ENCODE measurements around the gene SCARF2. TPM values are rescaled to one million over a fixed set of nuclear protein-coding genes. Genes with fewer than 3 reads are reported as not detected.

The SCARF2 gene
- total RNA-seq, 2 donors from 2014 or later = 3.1 to 3.6 TPM

- Mint-ChIP-seq H3K4me1 (peaks cover 27% of the 10 kb centered on the region), H3K4me3 (peak overlapping the region; percentile 5)
These were observed 4.4 kb downstream of the SCARF2 start for GRCh38 chr22:20433191-20433590.

GRCh38 chr22:20432244-20432686 is 5.4 kb downstream of the SCARF2 start:
- no peak for DNase-seq
- ATAC-seq = no peak
- Mint-ChIP-seq H3K4me3 (peak overlapping the region; percentile 83), H3K27ac (no peak overlapping the region), H3K4me1 (peaks cover 25% of the 10 kb centered on the region), H3K36me3 (ENCODE audit: low read depth) (peaks cover 3% of the 10 kb centered on the region), H3K27me3 (peaks cover 34% of the 10 kb centered on the region)
- no peaks in the 10 kb centered on the region for H3K9me3 ChIP-seq (ENCODE audit: control insufficient read depth, low read length, poor library complexity, severe bottlenecking)

More at GRCh38 chr22:20433191-20433590, 4.4 kb downstream of the SCARF2 start:
- Mint-ChIP-seq H3K27ac (no peak overlapping the region), H3K27me3 (peaks cover 35% of the 10 kb centered on the region), H3K36me3 (ENCODE audit: low read depth) (peaks cover 3% of the 10 kb centered on the region)
- ATAC-seq (no peak), DNase-seq (no peak)
- no peaks in the 10 kb centered on the region for H3K9me3 ChIP-seq (ENCODE audit: control insufficient read depth, low read length, poor library complexity, severe bottlenecking)

- H3K27ac Mint-ChIP-seq = no peak overlapping the region
- no peak for ATAC-seq
- peaks cover 22% of the 10 kb centered on the region for H3K4me1 Mint-ChIP-seq
- DNase-seq = no peak
- H3K27me3 Mint-ChIP-seq = peaks cover 32% of the 10 kb centered on the region
- H3K36me3 Mint-ChIP-seq (ENCODE audit: low read depth) = peaks cover 3% of the 10 kb centered on the region
- peak overlapping the region; percentile 93 for H3K4me3 Mint-ChIP-seq
- no peaks in the 10 kb centered on the region for H3K9me3 ChIP-seq (ENCODE audit: control insufficient read depth, low read length, poor library complexity, severe bottlenecking)
These were observed 6.0 kb downstream of the SCARF2 start for GRCh38 chr22:20431511-20432192.

GRCh38 chr22:20430720-20431510 is 6.7 kb downstream of the SCARF2 start:
- peak; percentile 70 for ATAC-seq
- H3K27me3 Mint-ChIP-seq = peaks cover 31% of the 10 kb centered on the region
- H3K4me1 Mint-ChIP-seq = peaks cover 22% of the 10 kb centered on the region
- H3K4me3 Mint-ChIP-seq = peak overlapping the region; percentile 93
- H3K27ac Mint-ChIP-seq = no peak overlapping the region
- DNase-seq = peak; percentile 45 to 54 (median 53)
- H3K36me3 Mint-ChIP-seq (ENCODE audit: low read depth) = peaks cover 3% of the 10 kb centered on the region
- no peaks in the 10 kb centered on the region for H3K9me3 ChIP-seq (ENCODE audit: control insufficient read depth, low read length, poor library complexity, severe bottlenecking)

GRCh38 chr22:20430101-20430719 is 7.4 kb downstream of the SCARF2 start:
- H3K9me3 ChIP-seq (ENCODE audit: control insufficient read depth, low read length, poor library complexity, severe bottlenecking) = no peaks in the 10 kb centered on the region
- peak overlapping the region; percentile 93 for H3K4me3 Mint-ChIP-seq
- H3K27me3 Mint-ChIP-seq = peaks cover 24% of the 10 kb centered on the region
- DNase-seq = no peak
- H3K27ac Mint-ChIP-seq = no peak overlapping the region
- peaks cover 3% of the 10 kb centered on the region for H3K36me3 Mint-ChIP-seq (ENCODE audit: low read depth)
- H3K4me1 Mint-ChIP-seq = peaks cover 15% of the 10 kb centered on the region
- peak; percentile 18 for ATAC-seq

- Mint-ChIP-seq H3K4me1 (peaks cover 10% of the 10 kb centered on the region), H3K4me3 (peak overlapping the region; percentile 93), H3K36me3 (ENCODE audit: low read depth) (no peaks in the 10 kb centered on the region), H3K27ac (no peak overlapping the region), H3K27me3 (peaks cover 17% of the 10 kb centered on the region)
- DNase-seq (peak; percentile 72 to 84 (median 82)), ATAC-seq (peak; percentile 79)
- H3K9me3 ChIP-seq (ENCODE audit: control insufficient read depth, low read length, poor library complexity, severe bottlenecking) = no peaks in the 10 kb centered on the region
These were observed 8.1 kb downstream of the SCARF2 start for GRCh38 chr22:20429254-20430100.

- peak overlapping the region; percentile 93 for H3K4me3 Mint-ChIP-seq
- no peak for DNase-seq
- no peak overlapping the region for H3K27ac Mint-ChIP-seq
- H3K36me3 Mint-ChIP-seq (ENCODE audit: low read depth) = no peaks in the 10 kb centered on the region
- no peaks in the 10 kb centered on the region for H3K9me3 ChIP-seq (ENCODE audit: control insufficient read depth, low read length, poor library complexity, severe bottlenecking)
- H3K4me1 Mint-ChIP-seq = peaks cover 10% of the 10 kb centered on the region
- H3K27me3 Mint-ChIP-seq = peaks cover 17% of the 10 kb centered on the region
- no peak for ATAC-seq
These were observed 8.9 kb downstream of the SCARF2 start for GRCh38 chr22:20428496-20429253.

GRCh38 chr22:20427945-20428417 is 9.6 kb downstream of the SCARF2 start:
- no peaks in the 10 kb centered on the region for H3K9me3 ChIP-seq (ENCODE audit: control insufficient read depth, low read length, poor library complexity, severe bottlenecking)
- ATAC-seq (no peak), DNase-seq (no peak)
- Mint-ChIP-seq H3K36me3 (ENCODE audit: low read depth) (no peaks in the 10 kb centered on the region), H3K27me3 (peaks cover 15% of the 10 kb centered on the region), H3K27ac (no peak overlapping the region), H3K4me1 (peaks cover 9% of the 10 kb centered on the region), H3K4me3 (peak overlapping the region; percentile 93)

GRCh38 chr22:20427104-20427944 is 10.3 kb downstream of the SCARF2 start:
- Mint-ChIP-seq H3K27ac (peak overlapping the region; percentile 54), H3K4me1 (peaks cover 10% of the 10 kb centered on the region), H3K27me3 (peaks cover 11% of the 10 kb centered on the region), H3K4me3 (peak overlapping the region; percentile 50), H3K36me3 (ENCODE audit: low read depth) (no peaks in the 10 kb centered on the region)
- DNase-seq (no peak), ATAC-seq (no peak)
- H3K9me3 ChIP-seq (ENCODE audit: control insufficient read depth, low read length, poor library complexity, severe bottlenecking) = no peaks in the 10 kb centered on the region

- DNase-seq (no peak), ATAC-seq (no peak)
- no peaks in the 10 kb centered on the region for H3K36me3 Mint-ChIP-seq (ENCODE audit: low read depth)
- peak overlapping the region; percentile 58 for H3K4me3 Mint-ChIP-seq
- H3K9me3 ChIP-seq (ENCODE audit: control insufficient read depth, low read length, poor library complexity, severe bottlenecking) = no peaks in the 10 kb centered on the region
- no peak overlapping the region for H3K27ac Mint-ChIP-seq
- H3K4me1 Mint-ChIP-seq = peaks cover 10% of the 10 kb centered on the region
- H3K27me3 Mint-ChIP-seq = peaks cover 11% of the 10 kb centered on the region
These were observed 11.4 kb downstream of the SCARF2 start for GRCh38 chr22:20426259-20426615.

GRCh38 chr22:20425566-20426258 is 11.9 kb downstream of the SCARF2 start:
- no peaks in the 10 kb centered on the region for H3K9me3 ChIP-seq (ENCODE audit: control insufficient read depth, low read length, poor library complexity, severe bottlenecking)
- no peak for DNase-seq
- Mint-ChIP-seq H3K4me3 (peak overlapping the region; percentile 58), H3K36me3 (ENCODE audit: low read depth) (no peaks in the 10 kb centered on the region), H3K4me1 (peaks cover 10% of the 10 kb centered on the region), H3K27ac (no peak overlapping the region), H3K27me3 (peaks cover 11% of the 10 kb centered on the region)
- ATAC-seq = no peak

Data from T-helper 17 cell (primary cell).